ENCODE results near the gene IGFL2. TPM values are rescaled to one million over a fixed set of nuclear protein-coding genes. Genes with fewer than 3 reads are reported as not detected.
A peak's percentile ranks its signal among the peaks of the same experiment; 100 is the strongest.

Gene IGFL2
- total and polyA plus RNA-seq, 10 of the 15 experiments (the other 5 are each of a cell fraction or from before 2014, with no cell fraction given): 0.19 TPM; not detected in 9

DNA sequence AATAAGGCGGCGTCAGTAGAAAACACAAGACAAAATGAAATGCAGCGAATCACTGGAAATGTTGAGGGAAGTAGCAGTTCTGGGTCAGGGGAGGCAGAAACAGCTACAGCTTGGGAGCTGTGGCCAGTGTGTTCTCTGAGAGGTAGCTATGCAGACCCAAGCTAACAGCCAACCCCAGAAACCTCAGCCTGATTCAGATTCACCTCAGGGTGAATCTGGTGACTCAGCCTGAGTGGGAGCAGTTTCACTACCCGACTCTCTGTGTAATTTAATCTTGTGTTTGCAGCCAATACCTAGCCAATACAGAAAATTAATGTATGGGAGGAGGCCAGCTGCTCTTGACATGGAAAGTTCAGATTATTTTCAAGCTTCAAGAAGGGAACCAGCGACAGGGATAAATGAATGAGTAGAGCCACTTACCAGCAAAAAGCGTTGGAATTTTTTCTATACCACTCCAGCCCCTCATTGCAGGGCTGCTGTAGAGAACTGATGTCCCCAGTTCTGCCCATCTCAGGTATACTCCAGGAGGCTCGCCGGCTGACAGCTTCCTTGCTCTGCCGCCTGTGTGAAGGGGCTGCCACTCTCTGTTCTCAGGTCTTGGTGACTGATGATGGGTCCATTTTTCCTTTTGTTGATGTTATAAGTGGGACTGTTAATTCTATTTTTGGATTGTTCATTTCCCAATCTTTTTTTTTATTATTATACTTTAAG, 32.5 kb upstream of the IGFL2 start:
- peak; percentile 38 for FAIRE-seq
- H3K36me3 ChIP-seq (ENCODE audit: control insufficient read depth in 2 of 2, insufficient read depth in 2 of 2, low read length in 1 of 2): no peaks in the 10 kb centered on the region
- ChIA-PET POLR2A (interaction anchor here (0.6 to 0.7 kb wide), 3 partner anchors 10 to 599 kb away, joined by 3 to 5 read pairs (median 5); no protein-coding TSS in a partner anchor), RAD21 (ENCODE audit: unreplicated experiment) (no interaction called here), SMC1A (ENCODE audit: uncharacterized antibody, unreplicated experiment) (interaction anchor here (1.0 to 4.1 kb wide), 3 partner anchors 13 to 26 kb away, joined by 4 to 43 read pairs (median 7); no protein-coding TSS in a partner anchor), CTCF (interaction anchor here (0.7 to 2.5 kb wide), 7 partner anchors 10 to 149 kb away, joined by 3 to 16 read pairs (median 3); no protein-coding TSS in a partner anchor)
- ATAC-seq: peak; percentile 98
- 0 out of 2 replicates have a peak overlapping the region, but pooled peaks have one; percentile 13 for H3K4me2 ChIP-seq (ENCODE audit: control insufficient read depth, insufficient read depth)
- no peak overlapping the region for H3K9ac ChIP-seq (ENCODE audit: control insufficient read depth, insufficient read depth, low read length)
- DNase-seq (ENCODE audit: low read depth, low spot score): peak; percentile 31
- no peak overlapping the region for H2AFZ ChIP-seq (ENCODE audit: control insufficient read depth, low read depth, low read length)
- H4K20me1 ChIP-seq (ENCODE audit: control insufficient read depth, insufficient read depth): no peaks in the 10 kb centered on the region
- BruUV-seq (replicated peaks): no TSS peak
- intact Hi-C loops (cut with micrococcal nuclease; ENCODE audit: unreplicated experiment) (no loop called here), in situ Hi-C loops (cut with MboI) (no loop called here)
- no peaks in the 10 kb centered on the region; a peak in 1 of 4 replicates for H3K27me3 ChIP-seq (replicated peaks in 1 of 2; ENCODE audit: control insufficient read depth in 2 of 2, insufficient read depth in 2 of 2, low read length in 1 of 2)
- H3K4me1 ChIP-seq (ENCODE audit: control insufficient read depth, insufficient read depth, low read length): peaks cover 4% of the 10 kb centered on the region; the same call in 1 of the 2 replicates
- H3K9me3 ChIP-seq (replicated peaks; ENCODE audit: control insufficient read depth, insufficient read depth, low read length): no peaks in the 10 kb centered on the region
- no peak overlapping the region for H3K27ac ChIP-seq (ENCODE audit: control insufficient read depth, insufficient read depth)
- no peaks in the 10 kb centered on the region for H3K79me2 ChIP-seq (ENCODE audit: control insufficient read depth, insufficient read depth, low read length)
- no peak overlapping the region for H3K4me3 ChIP-seq
- WGBS (ENCODE audit: insufficient coverage, insufficient replicate concordance, low lambda C conversion rate, missing lambda C conversion rate): 41% methylated on average over 9 of the region's 9 CpGs
- TF ChIP-seq, protein P1, sequence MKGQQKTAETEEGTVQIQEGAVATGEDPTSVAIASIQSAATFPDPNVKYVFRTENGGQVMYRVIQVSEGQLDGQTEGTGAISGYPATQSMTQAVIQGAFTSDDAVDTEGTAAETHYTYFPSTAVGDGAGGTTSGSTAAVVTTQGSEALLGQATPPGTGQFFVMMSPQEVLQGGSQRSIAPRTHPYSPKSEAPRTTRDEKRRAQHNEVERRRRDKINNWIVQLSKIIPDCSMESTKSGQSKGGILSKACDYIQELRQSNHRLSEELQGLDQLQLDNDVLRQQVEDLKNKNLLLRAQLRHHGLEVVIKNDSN (IDR thresholded peaks at IDR 0.05; ENCODE audit: borderline replicate concordance, extremely low read length, insufficient read depth, low read depth, low read length): no peak
- TF ChIP-seq JUND (IDR thresholded peaks at IDR 0.05; ENCODE audit: low read depth, low read length) (no peak), IKZF2 (IDR thresholded peaks at IDR 0.05) (peak; percentile 13 to 34; a peak in 2 of 4 replicates), NFYA (IDR thresholded peaks at IDR 0.05; ENCODE audit: borderline replicate concordance, low read depth, low read length) (no peak), BCL11A (IDR thresholded peaks at IDR 0.05; ENCODE audit: low read depth, low read length) (peak; percentile 74), EED (IDR thresholded peaks at IDR 0.05; ENCODE audit: low read depth) (0 out of 2 replicates have a peak, but pooled peaks have one; percentile 17), HCFC1 (IDR thresholded peaks at IDR 0.05; ENCODE audit: low read length) (no peak), SUZ12 (IDR thresholded peaks at IDR 0.05; ENCODE audit: unreplicated experiment) (no peak), ATF7 (IDR thresholded peaks at IDR 0.05; ENCODE audit: low read depth) (peak; percentile 56; the same call in 1 of the 2 replicates), MXI1 (IDR thresholded peaks at IDR 0.05; ENCODE audit: low read depth, low read length) (no peak), RAD21 (IDR thresholded peaks at IDR 0.05; ENCODE audit: insufficient read depth, low read depth, low read length) (no peak), POLR2A (IDR thresholded peaks at IDR 0.05; ENCODE audit: low read depth, low read length) (no peak), BRCA1 (IDR thresholded peaks at IDR 0.05; ENCODE audit: low read depth, low read length) (no peak), SMAD1 (IDR thresholded peaks at IDR 0.05; ENCODE audit: low read depth, partially characterized antibody) (no peak), NR2F1 (conservative IDR thresholded peaks at IDR 0.05) (peak; percentile 77), JUNB (IDR thresholded peaks at IDR 0.05) (peak; percentile 52; the same call in 1 of the 2 replicates)
- TF ChIP-seq, protein P2, sequence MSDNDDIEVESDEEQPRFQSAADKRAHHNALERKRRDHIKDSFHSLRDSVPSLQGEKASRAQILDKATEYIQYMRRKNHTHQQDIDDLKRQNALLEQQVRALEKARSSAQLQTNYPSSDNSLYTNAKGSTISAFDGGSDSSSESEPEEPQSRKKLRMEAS (IDR thresholded peaks at IDR 0.05; ENCODE audit: low read depth, low read length): no peak
- TF ChIP-seq, protein P3, sequence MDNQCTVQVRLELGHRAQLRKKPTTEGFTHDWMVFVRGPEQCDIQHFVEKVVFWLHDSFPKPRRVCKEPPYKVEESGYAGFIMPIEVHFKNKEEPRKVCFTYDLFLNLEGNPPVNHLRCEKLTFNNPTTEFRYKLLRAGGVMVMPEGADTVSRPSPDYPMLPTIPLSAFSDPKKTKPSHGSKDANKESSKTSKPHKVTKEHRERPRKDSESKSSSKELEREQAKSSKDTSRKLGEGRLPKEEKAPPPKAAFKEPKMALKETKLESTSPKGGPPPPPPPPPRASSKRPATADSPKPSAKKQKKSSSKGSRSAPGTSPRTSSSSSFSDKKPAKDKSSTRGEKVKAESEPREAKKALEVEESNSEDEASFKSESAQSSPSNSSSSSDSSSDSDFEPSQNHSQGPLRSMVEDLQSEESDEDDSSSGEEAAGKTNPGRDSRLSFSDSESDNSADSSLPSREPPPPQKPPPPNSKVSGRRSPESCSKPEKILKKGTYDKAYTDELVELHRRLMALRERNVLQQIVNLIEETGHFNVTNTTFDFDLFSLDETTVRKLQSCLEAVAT (IDR thresholded peaks at IDR 0.05): peak; percentile 48; the same call in 1 of the 2 replicates
- TF ChIP-seq, protein P4, sequence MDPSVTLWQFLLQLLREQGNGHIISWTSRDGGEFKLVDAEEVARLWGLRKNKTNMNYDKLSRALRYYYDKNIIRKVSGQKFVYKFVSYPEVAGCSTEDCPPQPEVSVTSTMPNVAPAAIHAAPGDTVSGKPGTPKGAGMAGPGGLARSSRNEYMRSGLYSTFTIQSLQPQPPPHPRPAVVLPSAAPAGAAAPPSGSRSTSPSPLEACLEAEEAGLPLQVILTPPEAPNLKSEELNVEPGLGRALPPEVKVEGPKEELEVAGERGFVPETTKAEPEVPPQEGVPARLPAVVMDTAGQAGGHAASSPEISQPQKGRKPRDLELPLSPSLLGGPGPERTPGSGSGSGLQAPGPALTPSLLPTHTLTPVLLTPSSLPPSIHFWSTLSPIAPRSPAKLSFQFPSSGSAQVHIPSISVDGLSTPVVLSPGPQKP (IDR thresholded peaks at IDR 0.05; ENCODE audit: low read depth, low read length): no peak
- TF ChIP-seq, protein P5, sequence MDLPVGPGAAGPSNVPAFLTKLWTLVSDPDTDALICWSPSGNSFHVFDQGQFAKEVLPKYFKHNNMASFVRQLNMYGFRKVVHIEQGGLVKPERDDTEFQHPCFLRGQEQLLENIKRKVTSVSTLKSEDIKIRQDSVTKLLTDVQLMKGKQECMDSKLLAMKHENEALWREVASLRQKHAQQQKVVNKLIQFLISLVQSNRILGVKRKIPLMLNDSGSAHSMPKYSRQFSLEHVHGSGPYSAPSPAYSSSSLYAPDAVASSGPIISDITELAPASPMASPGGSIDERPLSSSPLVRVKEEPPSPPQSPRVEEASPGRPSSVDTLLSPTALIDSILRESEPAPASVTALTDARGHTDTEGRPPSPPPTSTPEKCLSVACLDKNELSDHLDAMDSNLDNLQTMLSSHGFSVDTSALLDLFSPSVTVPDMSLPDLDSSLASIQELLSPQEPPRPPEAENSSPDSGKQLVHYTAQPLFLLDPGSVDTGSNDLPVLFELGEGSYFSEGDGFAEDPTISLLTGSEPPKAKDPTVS (IDR thresholded peaks at IDR 0.05; ENCODE audit: low read depth, low read length): no peak
